Measurements from ENCODE around the gene FAAP20.
"Not testable (repeated sequence)": the region's sequence is repeated elsewhere in the genome, so short reads cannot be mapped to it uniquely, and the experiment has no call there.

FAAP20 gene

DNA sequence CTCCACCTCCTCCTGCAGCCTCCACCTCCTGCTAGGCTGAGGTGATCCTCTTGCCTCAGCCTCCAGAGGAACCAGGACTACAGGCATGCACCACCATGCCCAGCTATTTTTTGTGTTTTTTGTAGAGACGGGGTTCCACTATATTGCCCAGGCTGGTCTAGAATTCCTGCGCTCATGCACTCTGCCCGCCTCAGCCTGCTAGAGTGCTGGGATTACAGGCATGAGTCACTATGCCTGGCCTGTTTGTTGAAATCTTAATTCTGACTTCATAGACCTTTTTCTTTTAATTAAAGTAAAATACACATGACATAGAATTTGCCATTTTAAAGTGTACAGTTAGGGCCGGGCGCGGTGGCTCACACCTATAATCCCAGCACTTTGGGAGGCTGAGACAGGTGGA is 42.7 kb downstream of the FAAP20 start:
- no peak overlapping the region for H2AFZ ChIP-seq (ENCODE audit: low read length, unreplicated experiment)
- H3K4me1 ChIP-seq (ENCODE audit: control insufficient read depth, insufficient read depth, low read length, unreplicated experiment) = no peaks in the 10 kb centered on the region
- peaks cover 8% of the 10 kb centered on the region; the same call in 1 of the 2 replicates for H3K27me3 ChIP-seq (ENCODE audit: insufficient read depth, low read length)
- H3K79me2 ChIP-seq (ENCODE audit: control insufficient read depth, insufficient read depth, low read length, unreplicated experiment) = no peaks in the 10 kb centered on the region
- H3K36me3 ChIP-seq (ENCODE audit: insufficient read depth, low read length) = no peaks in the 10 kb centered on the region
- no peak overlapping the region for H3K27ac ChIP-seq (ENCODE audit: low read depth, low read length)
- no peak overlapping the region for H3K4me3 ChIP-seq (ENCODE audit: low read depth, low read length)

DNA sequence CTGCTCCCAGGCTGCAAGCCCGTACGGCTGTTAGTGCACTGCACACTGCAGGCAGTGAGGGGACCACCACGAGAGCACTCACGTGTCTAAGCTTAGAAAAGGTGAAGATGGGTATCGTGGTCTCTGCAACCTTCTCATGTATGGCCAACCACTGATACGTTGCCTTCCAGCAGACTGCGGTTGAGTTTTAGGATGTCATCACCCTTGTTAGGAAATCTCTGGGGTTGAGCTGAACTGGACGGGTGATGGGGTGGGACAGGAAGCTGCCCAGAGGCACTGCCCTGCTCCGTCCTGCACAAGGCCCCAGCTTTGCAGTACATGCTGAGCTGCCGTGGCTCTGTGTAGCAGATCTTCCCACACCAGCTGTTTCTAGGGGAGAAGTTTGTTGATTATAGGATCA is 43.3 kb downstream of the FAAP20 start:
- Histone ChIP-seq H3K36me3 (ENCODE audit: insufficient read depth, low read length) (no peaks in the 10 kb centered on the region), H3K79me2 (ENCODE audit: control insufficient read depth, insufficient read depth, low read length, unreplicated experiment) (no peaks in the 10 kb centered on the region), H2AFZ (ENCODE audit: low read length, unreplicated experiment) (no peak overlapping the region)

GRCh38 chr1:2150801-2151200 is 43.8 kb downstream of the FAAP20 start:
- no peak overlapping the region for H3K4me3 ChIP-seq (ENCODE audit: low read depth, low read length)

More for the DNA sequence above, 43.3 kb downstream of the FAAP20 start:
- Histone ChIP-seq H3K4me1 (ENCODE audit: control insufficient read depth, insufficient read depth, low read length, unreplicated experiment) (no peaks in the 10 kb centered on the region), H3K27ac (ENCODE audit: low read depth, low read length) (no peak overlapping the region), H3K4me3 (ENCODE audit: low read depth, low read length) (no peak overlapping the region), H3K27me3 (ENCODE audit: insufficient read depth, low read length) (peaks cover 5% of the 10 kb centered on the region; the same call in 1 of the 2 replicates)

DNA sequence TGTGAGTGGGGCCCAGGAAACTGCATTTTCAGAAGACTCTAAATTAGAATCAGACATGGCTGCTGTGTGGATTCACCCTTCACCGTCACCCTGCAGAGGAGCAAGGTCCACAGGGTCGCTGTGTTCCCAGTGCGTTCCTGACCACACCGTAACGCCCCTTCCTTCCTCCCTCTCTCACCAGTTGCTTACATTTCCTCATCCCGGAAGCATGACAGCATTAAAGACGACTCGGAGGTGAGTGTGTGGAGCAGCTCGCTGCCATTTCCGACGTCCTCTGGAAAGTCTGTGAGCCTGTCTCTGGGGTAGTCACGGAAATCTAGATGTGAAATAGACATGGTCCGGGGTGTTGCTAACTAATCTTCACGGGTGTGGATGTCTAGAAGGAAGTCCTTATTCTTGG is 45.9 kb downstream of the FAAP20 start:
- Histone ChIP-seq H3K4me1 (ENCODE audit: control insufficient read depth, insufficient read depth, low read length, unreplicated experiment) (no peaks in the 10 kb centered on the region), H3K36me3 (ENCODE audit: insufficient read depth, low read length) (no peaks in the 10 kb centered on the region)

More at GRCh38 chr1:2150801-2151200, 43.8 kb downstream of the FAAP20 start:
- H3K4me1 ChIP-seq (ENCODE audit: control insufficient read depth, insufficient read depth, low read length, unreplicated experiment) = no peaks in the 10 kb centered on the region
- no peaks in the 10 kb centered on the region for H3K79me2 ChIP-seq (ENCODE audit: control insufficient read depth, insufficient read depth, low read length, unreplicated experiment)
- H3K27me3 ChIP-seq (ENCODE audit: insufficient read depth, low read length) = peaks cover 5% of the 10 kb centered on the region; the same call in 1 of the 2 replicates
- no peak overlapping the region for H3K27ac ChIP-seq (ENCODE audit: low read depth, low read length)
- H3K36me3 ChIP-seq (ENCODE audit: insufficient read depth, low read length) = no peaks in the 10 kb centered on the region
- no peak overlapping the region for H2AFZ ChIP-seq (ENCODE audit: low read length, unreplicated experiment)

GRCh38 chr1:2147869-2148268 is 46.7 kb downstream of the FAAP20 start:
- H3K27me3 ChIP-seq (ENCODE audit: insufficient read depth, low read length); H3K36me3 ChIP-seq (ENCODE audit: insufficient read depth, low read length); H3K79me2 ChIP-seq (ENCODE audit: control insufficient read depth, insufficient read depth, low read length, unreplicated experiment); H3K4me3 ChIP-seq (ENCODE audit: low read depth, low read length); H3K4me1 ChIP-seq (ENCODE audit: control insufficient read depth, insufficient read depth, low read length, unreplicated experiment); H3K27ac ChIP-seq (ENCODE audit: low read depth, low read length); H2AFZ ChIP-seq (ENCODE audit: low read length, unreplicated experiment): not testable (repeated sequence)

More for the DNA sequence above, 45.9 kb downstream of the FAAP20 start:
- peaks cover 5% of the 10 kb centered on the region; the same call in 1 of the 2 replicates for H3K27me3 ChIP-seq (ENCODE audit: insufficient read depth, low read length)
- no peaks in the 10 kb centered on the region for H3K79me2 ChIP-seq (ENCODE audit: control insufficient read depth, insufficient read depth, low read length, unreplicated experiment)
- no peak overlapping the region for H2AFZ ChIP-seq (ENCODE audit: low read length, unreplicated experiment)
- no peak overlapping the region for H3K27ac ChIP-seq (ENCODE audit: low read depth, low read length)
- H3K4me3 ChIP-seq (ENCODE audit: low read depth, low read length) = no peak overlapping the region

GRCh38 chr1:2146836-2147517 is 47.6 kb downstream of the FAAP20 start:
- Histone ChIP-seq H3K27me3 (ENCODE audit: insufficient read depth, low read length) (peaks cover 5% of the 10 kb centered on the region; the same call in 1 of the 2 replicates), H3K79me2 (ENCODE audit: control insufficient read depth, insufficient read depth, low read length, unreplicated experiment) (no peaks in the 10 kb centered on the region), H3K27ac (ENCODE audit: low read depth, low read length) (no peak overlapping the region), H3K36me3 (ENCODE audit: insufficient read depth, low read length) (no peaks in the 10 kb centered on the region), H2AFZ (ENCODE audit: low read length, unreplicated experiment) (no peak overlapping the region), H3K4me1 (ENCODE audit: control insufficient read depth, insufficient read depth, low read length, unreplicated experiment) (no peaks in the 10 kb centered on the region), H3K4me3 (ENCODE audit: low read depth, low read length) (no peak overlapping the region)

DNA sequence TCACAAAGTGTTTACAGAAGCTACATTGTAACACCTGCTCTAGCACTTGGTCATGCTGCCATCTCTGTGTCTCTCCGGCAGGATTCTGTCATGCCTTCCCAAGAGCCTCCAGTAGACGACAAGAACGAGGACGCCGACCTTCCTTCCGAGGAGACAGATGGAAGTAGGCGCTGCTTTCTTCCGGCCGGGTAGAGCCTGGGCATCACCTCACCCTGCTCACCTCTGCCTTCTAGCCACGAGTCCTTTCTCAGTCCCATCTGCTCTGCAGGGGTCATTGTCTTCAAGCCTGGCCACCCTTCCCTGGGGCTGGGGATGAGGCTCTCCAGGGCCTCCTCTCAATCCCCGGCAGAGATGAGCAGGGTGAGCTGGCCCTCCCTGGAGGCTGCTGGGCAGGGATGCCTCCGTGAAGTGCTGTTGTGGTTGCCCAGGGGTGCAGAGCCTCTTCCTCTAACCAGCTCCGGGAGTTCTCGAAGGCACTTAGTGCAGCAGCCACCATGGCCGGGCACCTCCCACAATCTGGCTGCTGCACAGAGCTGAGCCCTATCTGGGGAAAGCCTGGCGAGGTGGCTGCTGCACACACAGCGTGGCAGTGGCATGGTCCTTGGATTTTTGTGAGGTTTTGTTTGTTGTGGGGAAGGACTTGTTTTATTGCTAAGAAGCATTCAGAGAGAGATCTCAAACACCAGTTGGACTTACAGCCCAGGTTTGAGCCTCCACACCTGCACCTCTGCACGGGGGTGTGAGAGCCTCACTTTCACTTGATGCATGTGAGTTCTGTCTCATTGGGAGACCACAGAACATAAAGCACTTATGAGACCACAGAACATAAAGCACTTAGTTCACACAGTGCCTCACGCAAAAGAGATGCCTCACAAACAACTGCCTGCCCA is 48.4 kb downstream of the FAAP20 start:
- no peak overlapping the region for H3K4me3 ChIP-seq (ENCODE audit: low read depth, low read length)
- H3K79me2 ChIP-seq (ENCODE audit: control insufficient read depth, insufficient read depth, low read length, unreplicated experiment) = no peaks in the 10 kb centered on the region
- no peak overlapping the region for H3K27ac ChIP-seq (ENCODE audit: low read depth, low read length)
- H3K36me3 ChIP-seq (ENCODE audit: insufficient read depth, low read length) = no peaks in the 10 kb centered on the region
- no peaks in the 10 kb centered on the region for H3K4me1 ChIP-seq (ENCODE audit: control insufficient read depth, insufficient read depth, low read length, unreplicated experiment)
- no peak overlapping the region for H2AFZ ChIP-seq (ENCODE audit: low read length, unreplicated experiment)
- peaks cover 5% of the 10 kb centered on the region; the same call in 1 of the 2 replicates for H3K27me3 ChIP-seq (ENCODE audit: insufficient read depth, low read length)

DNA sequence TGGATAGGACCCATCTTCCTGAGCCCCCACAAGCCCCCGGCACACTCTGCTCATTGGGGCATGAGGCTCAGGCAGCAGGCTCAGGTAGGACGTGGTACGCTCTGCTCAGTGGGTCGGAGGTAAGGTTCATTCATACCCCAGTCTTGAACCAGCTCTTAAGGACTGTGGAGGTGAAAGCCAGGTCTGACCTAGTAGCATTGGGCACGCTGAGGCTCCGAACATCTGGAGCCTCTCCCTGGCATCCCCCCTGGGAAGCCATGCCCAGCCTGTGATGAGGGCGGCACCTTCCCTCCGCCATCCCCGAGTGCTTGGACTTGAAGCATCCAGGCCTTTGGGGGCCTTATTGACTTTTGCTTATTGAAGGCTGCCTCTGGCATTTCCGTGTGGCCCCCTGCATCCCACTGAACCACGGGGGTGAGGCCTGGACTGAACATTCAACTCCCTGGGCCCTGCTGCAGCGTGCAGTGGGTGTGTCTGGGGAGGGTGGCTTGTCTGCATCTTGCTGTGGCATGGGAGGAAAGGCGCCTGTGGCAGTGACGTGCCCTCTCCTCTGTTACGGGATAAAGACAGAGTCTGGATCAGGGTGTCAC is 50.0 kb downstream of the FAAP20 start:
- H3K27me3 ChIP-seq (ENCODE audit: insufficient read depth, low read length) = no peaks in the 10 kb centered on the region
- no peaks in the 10 kb centered on the region for H3K36me3 ChIP-seq (ENCODE audit: insufficient read depth, low read length)
- H2AFZ ChIP-seq (ENCODE audit: low read length, unreplicated experiment) = no peak overlapping the region
- H3K27ac ChIP-seq (ENCODE audit: low read depth, low read length) = no peak overlapping the region
- H3K4me1 ChIP-seq (ENCODE audit: control insufficient read depth, insufficient read depth, low read length, unreplicated experiment) = no peaks in the 10 kb centered on the region
- no peaks in the 10 kb centered on the region for H3K79me2 ChIP-seq (ENCODE audit: control insufficient read depth, insufficient read depth, low read length, unreplicated experiment)
- no peak overlapping the region for H3K4me3 ChIP-seq (ENCODE audit: low read depth, low read length)

GRCh38 chr1:2143814-2144500 is 50.6 kb downstream of the FAAP20 start:
- Histone ChIP-seq H3K4me3 (ENCODE audit: low read depth, low read length) (no peak overlapping the region), H3K36me3 (ENCODE audit: insufficient read depth, low read length) (no peaks in the 10 kb centered on the region), H3K27ac (ENCODE audit: low read depth, low read length) (no peak overlapping the region), H3K4me1 (ENCODE audit: control insufficient read depth, insufficient read depth, low read length, unreplicated experiment) (no peaks in the 10 kb centered on the region), H3K79me2 (ENCODE audit: control insufficient read depth, insufficient read depth, low read length, unreplicated experiment) (no peaks in the 10 kb centered on the region), H3K27me3 (ENCODE audit: insufficient read depth, low read length) (no peaks in the 10 kb centered on the region), H2AFZ (ENCODE audit: low read length, unreplicated experiment) (no peak overlapping the region)

DNA sequence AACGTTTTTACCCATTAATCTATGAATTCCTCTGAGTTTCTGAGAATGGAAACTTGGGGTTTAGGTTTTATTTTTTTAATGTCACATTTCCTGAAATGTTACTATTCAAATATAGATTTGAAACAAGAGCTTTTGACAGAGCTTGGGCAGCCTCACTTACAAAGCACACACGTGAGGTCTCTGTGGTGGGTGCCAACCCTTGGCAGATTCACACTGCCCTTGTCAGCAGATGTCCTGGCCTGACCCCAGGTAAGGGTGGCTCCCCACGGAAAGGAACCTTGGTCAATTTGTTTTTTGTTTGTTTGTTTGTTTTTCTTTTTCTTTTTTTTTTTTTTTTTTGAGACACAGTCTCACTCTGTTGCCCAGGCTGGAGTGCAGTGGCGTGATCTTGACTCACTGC is 53.5 kb downstream of the FAAP20 start:
- no peaks in the 10 kb centered on the region for H3K79me2 ChIP-seq (ENCODE audit: control insufficient read depth, insufficient read depth, low read length, unreplicated experiment)
- H3K4me3 ChIP-seq (ENCODE audit: low read depth, low read length) = no peak overlapping the region
- no peak overlapping the region for H2AFZ ChIP-seq (ENCODE audit: low read length, unreplicated experiment)
- H3K27ac ChIP-seq (ENCODE audit: low read depth, low read length) = no peak overlapping the region
- peaks cover 5% of the 10 kb centered on the region; the same call in 1 of the 2 replicates for H3K27me3 ChIP-seq (ENCODE audit: insufficient read depth, low read length)
- H3K36me3 ChIP-seq (ENCODE audit: insufficient read depth, low read length) = no peaks in the 10 kb centered on the region
- peaks cover under 1% of the 10 kb centered on the region for H3K4me1 ChIP-seq (ENCODE audit: control insufficient read depth, insufficient read depth, low read length, unreplicated experiment)

Data from ACC112 (cell line).